ENCODE results near the gene CCL22. TPM values are rescaled to one million over a fixed set of nuclear protein-coding genes. Genes with fewer than 3 reads are reported as not detected.

Gene CCL22
- total RNA-seq (not detected), polyA plus RNA-seq (1 to 10 TPM in 1 of 3 donors, not detected in 2; 2.9 TPM)

GRCh38 chr16:57358527-57359095 lies at the start of gene CCL22:
Gene CCL22 (plus strand): TSS chr16:57358783. CDS start chr16:57358817, 34 bp downstream.
- Histone ChIP-seq H3K4me1 (no peaks in the 10 kb centered on the region), H3K27me3 (no peaks in the 10 kb centered on the region), H3K4me3 (no peak within 1 kb of the TSS), H3K9me3 (no peaks in the 10 kb centered on the region), H3K36me3 (no peaks in the 10 kb centered on the region), H3K27ac (no peak within 1 kb of the TSS)
- TF ChIP-seq EP300 (IDR thresholded peaks at IDR 0.05) (no peak), CTCF (IDR thresholded peaks at IDR 0.05) (no peak), POLR2AphosphoS5 (IDR thresholded peaks at IDR 0.05) (no peak), POLR2A (IDR thresholded peaks at IDR 0.05) (no peak)
- intact Hi-C loops (cut with DNase I), result no loop called here
- 77 to 84% methylated on average over 9 of the region's 9 CpGs for WGBS, 2 donors
- no peak for DNase-seq

- 45 to 51% methylated on average over 4 of the region's 4 CpGs for WGBS, 2 donors
- no peak for DNase-seq
- no peak overlapping the region for H3K4me3 ChIP-seq
- no peaks in the 10 kb centered on the region for H3K36me3 ChIP-seq
- H3K9me3 ChIP-seq, result no peaks in the 10 kb centered on the region
- TF ChIP-seq EP300 (IDR thresholded peaks at IDR 0.05) (no peak), CTCF (IDR thresholded peaks at IDR 0.05) (no peak), POLR2A (IDR thresholded peaks at IDR 0.05) (no peak), POLR2AphosphoS5 (IDR thresholded peaks at IDR 0.05) (no peak)
- peaks cover 0 to 6% (median 0%) of the 10 kb centered on the region in 4 donors for H3K4me1 ChIP-seq
- no peak overlapping the region for H3K27ac ChIP-seq
- H3K27me3 ChIP-seq, result no peaks in the 10 kb centered on the region
- intact Hi-C loops (cut with DNase I), result no loop called here
Measured at GRCh38 chr16:57310801-57311200, 47.8 kb upstream of the CCL22 start.

GRCh38 chr16:57313509-57313908 lies 45.1 kb upstream of the CCL22 start:
- H3K9me3 ChIP-seq, result no peaks in the 10 kb centered on the region
- H3K36me3 ChIP-seq, result no peaks in the 10 kb centered on the region
- H3K4me3 ChIP-seq, result no peak overlapping the region
- intact Hi-C loops (cut with DNase I), result no loop called here
- no peak overlapping the region for H3K27ac ChIP-seq
- peaks cover 0 to 13% (median 6%) of the 10 kb centered on the region in 4 donors for H3K4me1 ChIP-seq
- DNase-seq, result no peak
- H3K27me3 ChIP-seq, result no peaks in the 10 kb centered on the region
- no peak for TF ChIP-seq POLR2A (IDR thresholded peaks at IDR 0.05)
- TF ChIP-seq EP300 (IDR thresholded peaks at IDR 0.05), result no peak
- no peak for TF ChIP-seq CTCF (IDR thresholded peaks at IDR 0.05)
- TF ChIP-seq POLR2AphosphoS5 (IDR thresholded peaks at IDR 0.05), result no peak
- WGBS, 2 donors, result 93 to 94% methylated on average over 2 of the region's 2 CpGs

GRCh38 chr16:57314161-57314785 lies 44.3 kb upstream of the CCL22 start:
- peak; percentile 53 for DNase-seq

More at GRCh38 chr16:57314161-57314785, 44.3 kb upstream of the CCL22 start:
- H3K4me3 ChIP-seq, result no peak overlapping the region
- peaks cover 0 to 13% (median 6%) of the 10 kb centered on the region in 4 donors for H3K4me1 ChIP-seq
- H3K27ac ChIP-seq, result peak overlapping the region in 1 of 4 donors; percentile 10
- no peak for TF ChIP-seq EP300 (IDR thresholded peaks at IDR 0.05)
- TF ChIP-seq POLR2AphosphoS5 (IDR thresholded peaks at IDR 0.05), result no peak
- TF ChIP-seq CTCF (IDR thresholded peaks at IDR 0.05), result no peak
- TF ChIP-seq POLR2A (IDR thresholded peaks at IDR 0.05), result no peak
- H3K27me3 ChIP-seq, result no peaks in the 10 kb centered on the region
- H3K9me3 ChIP-seq, result no peaks in the 10 kb centered on the region
- H3K36me3 ChIP-seq, result no peaks in the 10 kb centered on the region
- 86 to 87% methylated on average over 1 of the region's 1 CpG for WGBS, 2 donors
- intact Hi-C loops (cut with DNase I), result no loop called here
